ENCODE data around the gene PMPCA. TPM values are rescaled to one million over a fixed set of nuclear protein-coding genes. Genes with fewer than 3 reads are reported as not detected.
A peak's percentile ranks its signal among the peaks of the same experiment; 100 is the strongest.

The PMPCA gene
- 10 to 100 TPM; 32.0 to 38.6 TPM for polyA plus RNA-seq

GRCh38 chr9:136410500-136411287 lies at the start of gene PMPCA, which contains the start of gene ENTR1:
Gene PMPCA, plus strand, starts transcription at chr9:136410658. Its CDS starts 11 bp downstream, at chr9:136410669.
Gene ENTR1, minus strand, starts transcription at chr9:136410614. Its CDS starts 217 bp downstream, at chr9:136410397.
- WGBS, 2 donors = 0% methylated on average over 79 to 83 of the region's 83 CpGs
- H3K36me3 ChIP-seq (ENCODE audit: control insufficient read depth in 2 of 2, insufficient read depth in 2 of 2, low read length in 1 of 2) = peaks cover 9 to 33% of the 10 kb centered on the region in 2 donors
- H3K27me3 ChIP-seq (ENCODE audit: control insufficient read depth in 1 of 2, insufficient read depth in 2 of 2, low read length in 2 of 2) = no peaks in the 10 kb centered on the region

GRCh38 chr9:136361047-136361753 lies 49.3 kb upstream of the PMPCA start:
- peaks cover 4 to 14% of the 10 kb centered on the region in 2 donors for H3K4me1 ChIP-seq (ENCODE audit: control insufficient read depth in 2 of 2, insufficient read depth in 2 of 2, low read length in 1 of 2)
- no peaks in the 10 kb centered on the region for H3K27me3 ChIP-seq (ENCODE audit: control insufficient read depth in 1 of 2, insufficient read depth in 2 of 2, low read length in 2 of 2)
- H3K36me3 ChIP-seq (ENCODE audit: control insufficient read depth in 2 of 2, insufficient read depth in 2 of 2, low read length in 1 of 2) = peaks cover 0 to 10% of the 10 kb centered on the region in 2 donors
- no peak overlapping the region for H3K27ac ChIP-seq (ENCODE audit: low read depth in 2 of 2, low read length in 1 of 2)
- H3K9me3 ChIP-seq (ENCODE audit: control insufficient read depth in 2 of 2, insufficient read depth in 1 of 2, low read depth in 1 of 2, low read length in 1 of 2) = no peaks in the 10 kb centered on the region
- 71 to 74% methylated on average over 43 of the region's 43 CpGs for WGBS, 2 donors
- H3K4me3 ChIP-seq (ENCODE audit: low read depth in 1 of 2, low read length in 2 of 2) = no peak overlapping the region

More at GRCh38 chr9:136410500-136411287, at the start of gene PMPCA, which contains the start of gene ENTR1:
- peak within 1 kb of the TSS; percentile 88 to 96 for H3K4me3 ChIP-seq (ENCODE audit: low read depth in 1 of 2, low read length in 2 of 2)
- H3K9me3 ChIP-seq (ENCODE audit: control insufficient read depth in 2 of 2, insufficient read depth in 1 of 2, low read depth in 1 of 2, low read length in 1 of 2) = no peaks in the 10 kb centered on the region
- H3K27ac ChIP-seq (ENCODE audit: low read depth in 2 of 2, low read length in 1 of 2) = peak within 1 kb of the TSS; percentile 78 to 79
- peaks cover 2 to 7% of the 10 kb centered on the region in 2 donors for H3K4me1 ChIP-seq (ENCODE audit: control insufficient read depth in 2 of 2, insufficient read depth in 2 of 2, low read length in 1 of 2)

GRCh38 chr9:136361754-136362449 lies 48.6 kb upstream of the PMPCA start:
- no peak overlapping the region for H3K27ac ChIP-seq (ENCODE audit: low read depth in 2 of 2, low read length in 1 of 2)
- no peak overlapping the region for H3K4me3 ChIP-seq (ENCODE audit: low read depth in 1 of 2, low read length in 2 of 2)
- peaks cover 0 to 10% of the 10 kb centered on the region in 2 donors for H3K36me3 ChIP-seq (ENCODE audit: control insufficient read depth in 2 of 2, insufficient read depth in 2 of 2, low read length in 1 of 2)
- H3K27me3 ChIP-seq (ENCODE audit: control insufficient read depth in 1 of 2, insufficient read depth in 2 of 2, low read length in 2 of 2) = no peaks in the 10 kb centered on the region
- 84 to 87% methylated on average over 23 to 26 of the region's 26 CpGs for whole genome bisulfite sequencing, 2 donors
- no peaks in the 10 kb centered on the region for H3K9me3 ChIP-seq (ENCODE audit: control insufficient read depth in 2 of 2, insufficient read depth in 1 of 2, low read depth in 1 of 2, low read length in 1 of 2)
- H3K4me1 ChIP-seq (ENCODE audit: control insufficient read depth in 2 of 2, insufficient read depth in 2 of 2, low read length in 1 of 2) = peaks cover 4 to 14% of the 10 kb centered on the region in 2 donors

- Histone ChIP-seq H3K4me3 (ENCODE audit: low read depth in 1 of 2, low read length in 2 of 2) (no peak overlapping the region), H3K36me3 (ENCODE audit: control insufficient read depth in 2 of 2, insufficient read depth in 2 of 2, low read length in 1 of 2) (peaks cover 0 to 10% of the 10 kb centered on the region in 2 donors), H3K4me1 (ENCODE audit: control insufficient read depth in 2 of 2, insufficient read depth in 2 of 2, low read length in 1 of 2) (peaks cover 4 to 14% of the 10 kb centered on the region in 2 donors), H3K27me3 (ENCODE audit: control insufficient read depth in 1 of 2, insufficient read depth in 2 of 2, low read length in 2 of 2) (no peaks in the 10 kb centered on the region), H3K27ac (ENCODE audit: low read depth in 2 of 2, low read length in 1 of 2) (no peak overlapping the region), H3K9me3 (ENCODE audit: control insufficient read depth in 2 of 2, insufficient read depth in 1 of 2, low read depth in 1 of 2, low read length in 1 of 2) (no peaks in the 10 kb centered on the region)
- 72 to 82% methylated on average over 6 of the region's 6 CpGs for WGBS, 2 donors
Observed at GRCh38 chr9:136362450-136362784, 48.0 kb upstream of the PMPCA start.

- Histone ChIP-seq H3K4me3 (ENCODE audit: low read depth in 1 of 2, low read length in 2 of 2) (peak within 1 kb of the TSS; percentile 75 to 95), H3K27ac (ENCODE audit: low read depth in 2 of 2, low read length in 1 of 2) (peak within 1 kb of the TSS; percentile 96 to 98), H3K27me3 (ENCODE audit: control insufficient read depth in 1 of 2, insufficient read depth in 2 of 2, low read length in 2 of 2) (no peaks in the 10 kb centered on the region), H3K9me3 (ENCODE audit: control insufficient read depth in 2 of 2, insufficient read depth in 1 of 2, low read depth in 1 of 2, low read length in 1 of 2) (no peaks in the 10 kb centered on the region), H3K4me1 (ENCODE audit: control insufficient read depth in 2 of 2, insufficient read depth in 2 of 2, low read length in 1 of 2) (peaks cover 4 to 14% of the 10 kb centered on the region in 2 donors), H3K36me3 (ENCODE audit: control insufficient read depth in 2 of 2, insufficient read depth in 2 of 2, low read length in 1 of 2) (peaks cover 0 to 5% of the 10 kb centered on the region in 2 donors)
- WGBS, 2 donors = 1% methylated on average over 93 to 97 of the region's 97 CpGs
Observed at GRCh38 chr9:136363106-136363948, 47.1 kb upstream of the PMPCA start, which contains the start of gene DNLZ. Gene DNLZ, minus strand, starts transcription at chr9:136363744. Its CDS starts 30 bp downstream, at chr9:136363714.

GRCh38 chr9:136363949-136364748 lies 46.3 kb upstream of the PMPCA start:
- H3K27ac ChIP-seq (ENCODE audit: low read depth in 2 of 2, low read length in 1 of 2) = no peak overlapping the region
- 24 to 33% methylated on average over 52 to 54 of the region's 54 CpGs for WGBS, 2 donors
- peak overlapping the region; percentile 75 to 95 for H3K4me3 ChIP-seq (ENCODE audit: low read depth in 1 of 2, low read length in 2 of 2)
- no peaks in the 10 kb centered on the region for H3K9me3 ChIP-seq (ENCODE audit: control insufficient read depth in 2 of 2, insufficient read depth in 1 of 2, low read depth in 1 of 2, low read length in 1 of 2)
- H3K36me3 ChIP-seq (ENCODE audit: control insufficient read depth in 2 of 2, insufficient read depth in 2 of 2, low read length in 1 of 2) = peaks cover 0 to 4% of the 10 kb centered on the region in 2 donors
- peaks cover 4 to 14% of the 10 kb centered on the region in 2 donors for H3K4me1 ChIP-seq (ENCODE audit: control insufficient read depth in 2 of 2, insufficient read depth in 2 of 2, low read length in 1 of 2)
- no peaks in the 10 kb centered on the region for H3K27me3 ChIP-seq (ENCODE audit: control insufficient read depth in 1 of 2, insufficient read depth in 2 of 2, low read length in 2 of 2)

GRCh38 chr9:136364942-136365774 lies 45.3 kb upstream of the PMPCA start:
- Histone ChIP-seq H3K27ac (ENCODE audit: low read depth in 2 of 2, low read length in 1 of 2) (no peak overlapping the region), H3K27me3 (ENCODE audit: control insufficient read depth in 1 of 2, insufficient read depth in 2 of 2, low read length in 2 of 2) (no peaks in the 10 kb centered on the region), H3K36me3 (ENCODE audit: control insufficient read depth in 2 of 2, insufficient read depth in 2 of 2, low read length in 1 of 2) (peaks cover 0 to 3% of the 10 kb centered on the region in 2 donors), H3K9me3 (ENCODE audit: control insufficient read depth in 2 of 2, insufficient read depth in 1 of 2, low read depth in 1 of 2, low read length in 1 of 2) (no peaks in the 10 kb centered on the region), H3K4me3 (ENCODE audit: low read depth in 1 of 2, low read length in 2 of 2) (no peak overlapping the region), H3K4me1 (ENCODE audit: control insufficient read depth in 2 of 2, insufficient read depth in 2 of 2, low read length in 1 of 2) (peaks cover 4 to 14% of the 10 kb centered on the region in 2 donors)
- WGBS, 2 donors = 73 to 77% methylated on average over 31 of the region's 31 CpGs

- Histone ChIP-seq H3K27me3 (ENCODE audit: control insufficient read depth in 1 of 2, insufficient read depth in 2 of 2, low read length in 2 of 2) (no peaks in the 10 kb centered on the region), H3K4me1 (ENCODE audit: control insufficient read depth in 2 of 2, insufficient read depth in 2 of 2, low read length in 1 of 2) (peaks cover 4 to 16% of the 10 kb centered on the region in 2 donors), H3K27ac (ENCODE audit: low read depth in 2 of 2, low read length in 1 of 2) (no peak overlapping the region), H3K4me3 (ENCODE audit: low read depth in 1 of 2, low read length in 2 of 2) (no peak overlapping the region), H3K36me3 (ENCODE audit: control insufficient read depth in 2 of 2, insufficient read depth in 2 of 2, low read length in 1 of 2) (peaks cover 0 to 3% of the 10 kb centered on the region in 2 donors), H3K9me3 (ENCODE audit: control insufficient read depth in 2 of 2, insufficient read depth in 1 of 2, low read depth in 1 of 2, low read length in 1 of 2) (no peaks in the 10 kb centered on the region)
- WGBS, 2 donors = 68 to 78% methylated on average over 9 of the region's 9 CpGs
Observed at GRCh38 chr9:136365775-136366222, 44.7 kb upstream of the PMPCA start.

Measured in esophagus (tissue), 2 donors.